Heart left ventricle (tissue), 13 donors: ENCODE measurements around the gene SRPK1.

Source experiments
- POLR2A ChIP-seq, 2 donors: fragments of 450-650 bp; IDR thresholded peaks; one replicate each; pipeline ENCODE4 v1.6.1; 2017; ENCODE audit warnings: antibody characterized with exemption in 2 of 2, mild to moderate bottlenecking in 2 of 2, moderate library complexity in 2 of 2
- TF ChIP-seq, protein P1 (sequence below), 12 donors: fragments of 200-600 bp; sonication (generic) in 4 of 12; IDR thresholded peaks; one replicate each; pipeline versions ENCODE4 v1.5.0 to v1.8.0; 2018 to 2022; ENCODE audit warnings: antibody characterized with exemption in 12 of 12, mild to moderate bottlenecking in 5 of 12
- donor health status: ischemic (EF 13 %, LVEDD 7.1; RV severe dilation, severe dysfunction).
- donor health status: DM: no; HTN: yes; CAD: no.
- donor health status: DM: no; HTN: no; CAD: no.
- donor health status: ischemic (EF 25% LVEDD 6.9; RV normal size, moderate dysfunction).
- donor health status: ischemic (EF 25% LVEDD 5.7; RV mildly dilated, moderate dysfunction).
- donor health status: ischemic (EF 35%, LVEDD 5.7; RV mildly dilated, moderate dysfunction).
- donor health status: nonischemic (EF 11% LVEDD 7.7; RV severe dilation, severe dysfunction).
- donor health status: DM: yes; HTN: yes; CAD: no.
- donor health status: PGD.
- donor health status: ischemic (EF 29% LVEDD 5.4; RV normal size, mild dysfunction).
- donor health status: nonischemic (EF 23%, LVEDD 6.1; RV moderate dilation, normal function).

DNA sequence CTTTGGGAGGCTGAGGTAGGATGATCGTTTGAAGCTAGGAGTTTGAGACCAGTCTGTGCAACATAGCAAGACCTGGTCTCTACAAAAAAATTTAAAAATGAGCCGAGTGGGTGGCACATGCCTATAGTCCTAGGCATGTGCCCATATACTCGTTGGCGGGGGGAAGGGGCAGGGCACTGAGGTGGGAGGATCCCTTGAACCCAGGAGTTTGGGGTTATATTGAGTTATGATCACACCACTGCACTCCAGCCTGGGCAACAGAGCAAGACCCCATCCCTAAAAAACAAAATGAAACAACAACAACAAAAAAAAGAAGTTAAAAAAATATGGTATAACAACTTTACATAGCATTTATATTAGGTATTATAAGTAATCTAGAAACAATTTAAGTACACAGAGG lies 67.9 kb downstream of the SRPK1 start:
- TF ChIP-seq POLR2A (IDR thresholded peaks at IDR 0.05), result no peak
- TF ChIP-seq, protein P1, sequence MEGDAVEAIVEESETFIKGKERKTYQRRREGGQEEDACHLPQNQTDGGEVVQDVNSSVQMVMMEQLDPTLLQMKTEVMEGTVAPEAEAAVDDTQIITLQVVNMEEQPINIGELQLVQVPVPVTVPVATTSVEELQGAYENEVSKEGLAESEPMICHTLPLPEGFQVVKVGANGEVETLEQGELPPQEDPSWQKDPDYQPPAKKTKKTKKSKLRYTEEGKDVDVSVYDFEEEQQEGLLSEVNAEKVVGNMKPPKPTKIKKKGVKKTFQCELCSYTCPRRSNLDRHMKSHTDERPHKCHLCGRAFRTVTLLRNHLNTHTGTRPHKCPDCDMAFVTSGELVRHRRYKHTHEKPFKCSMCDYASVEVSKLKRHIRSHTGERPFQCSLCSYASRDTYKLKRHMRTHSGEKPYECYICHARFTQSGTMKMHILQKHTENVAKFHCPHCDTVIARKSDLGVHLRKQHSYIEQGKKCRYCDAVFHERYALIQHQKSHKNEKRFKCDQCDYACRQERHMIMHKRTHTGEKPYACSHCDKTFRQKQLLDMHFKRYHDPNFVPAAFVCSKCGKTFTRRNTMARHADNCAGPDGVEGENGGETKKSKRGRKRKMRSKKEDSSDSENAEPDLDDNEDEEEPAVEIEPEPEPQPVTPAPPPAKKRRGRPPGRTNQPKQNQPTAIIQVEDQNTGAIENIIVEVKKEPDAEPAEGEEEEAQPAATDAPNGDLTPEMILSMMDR (IDR thresholded peaks at IDR 0.05), result no peak
